ENCODE results near the gene KCNK1. TPM values are rescaled to one million over a fixed set of nuclear protein-coding genes. Genes with fewer than 3 reads are reported as not detected.

Gene KCNK1
- total RNA-seq, 1 donor from 2014 or later, result 2.3 TPM

DNA sequence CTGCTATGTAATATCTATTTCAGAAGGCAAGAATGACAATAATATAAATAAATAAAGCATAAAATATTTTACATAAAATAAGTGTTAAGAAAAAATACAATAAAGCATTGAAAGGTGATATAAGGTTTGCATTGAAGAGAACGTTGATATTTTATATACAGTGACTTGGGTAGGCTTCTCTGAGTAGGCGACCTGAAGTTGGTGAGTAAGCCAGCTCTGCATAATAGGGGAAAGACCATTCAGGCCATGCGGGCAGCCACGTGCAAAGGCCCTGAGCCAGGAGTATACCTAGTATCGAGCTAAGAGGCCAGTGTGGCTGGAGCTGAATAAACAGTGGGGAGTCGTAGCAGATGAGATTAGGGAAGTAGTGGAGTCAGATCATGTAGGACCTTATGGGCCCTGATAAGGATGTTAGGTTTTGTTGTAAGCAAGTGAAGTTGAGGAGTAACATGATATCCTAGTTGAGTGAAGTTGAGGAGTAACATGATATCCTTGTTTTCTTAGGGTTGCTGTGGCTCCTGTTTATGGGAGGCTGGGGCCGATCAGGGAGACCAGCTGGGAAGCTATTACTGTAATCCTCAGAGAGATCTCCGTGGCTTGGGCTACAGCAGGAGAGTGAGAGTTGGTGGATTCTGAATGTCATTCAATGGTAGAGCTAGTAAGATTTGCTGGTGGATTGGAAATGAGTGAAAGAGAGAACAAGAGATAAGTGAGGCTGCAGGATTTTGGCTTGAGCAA is 22.0 kb downstream of the KCNK1 start:
- no peaks in the 10 kb centered on the region for H3K36me3 Mint-ChIP-seq (ENCODE audit: low read depth)
- intact Hi-C loops (cut with micrococcal nuclease), result no loop called here
- peaks cover 7% of the 10 kb centered on the region for H3K9me3 Mint-ChIP-seq
- H3K4me1 Mint-ChIP-seq, result no peaks in the 10 kb centered on the region
- no peak overlapping the region for H3K27ac Mint-ChIP-seq
- H3K27me3 Mint-ChIP-seq, result peaks cover 4% of the 10 kb centered on the region
- no peak overlapping the region for H3K4me3 Mint-ChIP-seq
- DNase-seq, result no peak

DNA sequence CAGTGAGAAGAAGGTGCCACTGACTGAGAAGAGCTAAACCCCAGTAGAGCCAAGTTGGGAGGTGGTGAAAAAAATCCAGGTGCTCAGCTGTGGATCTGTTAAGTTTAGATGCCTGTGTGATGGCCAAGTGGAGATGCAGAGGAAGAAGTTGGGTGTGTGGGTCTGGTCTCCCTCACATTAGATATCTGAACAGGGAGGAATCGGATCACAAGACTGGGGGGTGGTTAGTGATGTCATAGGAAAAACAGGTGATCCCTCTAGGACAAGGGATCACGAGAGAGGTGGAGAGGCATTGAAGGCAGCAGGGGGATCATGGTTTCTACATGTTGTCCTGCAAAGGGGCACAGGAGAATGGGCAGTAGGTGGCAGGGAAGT is 22.6 kb downstream of the KCNK1 start:
- Mint-ChIP-seq H3K36me3 (ENCODE audit: low read depth) (no peaks in the 10 kb centered on the region), H3K27ac (no peak overlapping the region), H3K9me3 (peaks cover 7% of the 10 kb centered on the region), H3K4me3 (no peak overlapping the region), H3K27me3 (peaks cover 4% of the 10 kb centered on the region), H3K4me1 (no peaks in the 10 kb centered on the region)
- intact Hi-C loops (cut with micrococcal nuclease), result no loop called here
- no peak for DNase-seq

DNA sequence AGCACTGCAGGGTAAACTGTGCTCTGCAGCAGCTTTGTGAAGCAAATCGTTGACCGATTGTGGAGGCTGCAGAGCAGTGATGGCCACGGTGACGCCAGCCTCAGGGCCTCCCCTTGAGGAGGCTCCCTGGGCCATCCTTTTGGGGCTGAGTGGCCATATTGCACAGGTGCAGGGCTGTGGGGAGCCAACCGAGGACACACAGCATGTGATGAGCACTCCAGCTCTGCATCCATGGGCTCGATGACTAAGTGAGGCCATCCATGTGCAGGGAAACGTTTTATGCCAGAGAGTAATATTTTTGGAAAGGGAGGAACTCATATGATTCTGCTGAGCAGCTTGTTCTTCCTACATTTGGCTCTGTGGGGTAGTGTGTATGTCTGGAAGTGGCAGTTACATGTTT is 24.6 kb downstream of the KCNK1 start:
- intact Hi-C loops (cut with micrococcal nuclease), result no loop called here
- DNase-seq, result no peak
- no peaks in the 10 kb centered on the region for H3K36me3 Mint-ChIP-seq (ENCODE audit: low read depth)
- no peaks in the 10 kb centered on the region for H3K4me1 Mint-ChIP-seq
- H3K4me3 Mint-ChIP-seq, result no peak overlapping the region
- no peak overlapping the region for H3K27ac Mint-ChIP-seq
- H3K27me3 Mint-ChIP-seq, result peaks cover 4% of the 10 kb centered on the region
- peaks cover 7% of the 10 kb centered on the region for H3K9me3 Mint-ChIP-seq

DNA sequence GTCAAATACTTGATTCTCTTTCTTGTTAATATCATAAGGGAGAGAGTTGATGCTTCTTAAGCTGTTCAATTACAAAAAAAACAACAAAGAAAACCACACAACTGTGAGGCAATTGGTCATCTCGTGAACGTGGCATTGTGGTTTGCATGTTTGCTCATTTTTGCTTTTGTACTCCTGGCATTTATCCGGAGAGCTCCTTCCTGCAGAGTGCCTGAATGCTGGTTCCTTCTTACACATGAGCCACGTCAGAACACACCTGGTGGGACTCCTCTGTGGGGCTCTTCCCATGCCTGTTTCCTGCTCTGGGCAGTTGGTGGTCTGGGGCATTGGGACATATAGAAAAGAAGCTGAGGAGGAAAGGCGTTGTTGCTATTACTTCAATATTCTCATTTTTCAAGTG is 25.7 kb downstream of the KCNK1 start:
- no peak overlapping the region for H3K4me3 Mint-ChIP-seq
- peaks cover 3% of the 10 kb centered on the region for H3K27me3 Mint-ChIP-seq
- H3K9me3 Mint-ChIP-seq, result peaks cover 7% of the 10 kb centered on the region
- no peak for DNase-seq
- H3K36me3 Mint-ChIP-seq (ENCODE audit: low read depth), result no peaks in the 10 kb centered on the region
- no peaks in the 10 kb centered on the region for H3K4me1 Mint-ChIP-seq
- intact Hi-C loops (cut with micrococcal nuclease), result no loop called here
- H3K27ac Mint-ChIP-seq, result no peak overlapping the region

DNA sequence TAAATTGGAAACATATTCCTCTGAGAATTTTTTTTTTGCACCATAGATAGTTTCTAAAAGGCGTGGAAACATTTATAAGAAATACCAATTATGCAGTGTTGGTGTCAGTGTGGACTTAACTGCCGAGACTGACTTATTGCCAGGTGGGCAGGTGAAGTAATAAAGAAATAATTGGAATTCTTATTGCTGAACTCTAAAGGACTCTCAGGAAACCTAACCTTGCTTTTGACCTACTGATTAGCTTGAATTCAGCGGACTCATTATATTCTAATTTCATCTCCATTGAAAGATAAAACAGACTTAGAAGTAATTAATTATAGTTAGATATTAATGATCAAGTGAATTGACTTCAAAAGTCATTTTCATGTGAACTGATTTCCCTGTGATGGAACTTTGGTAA is 26.3 kb downstream of the KCNK1 start:
- H3K9me3 Mint-ChIP-seq, result peaks cover 7% of the 10 kb centered on the region
- H3K4me1 Mint-ChIP-seq, result no peaks in the 10 kb centered on the region
- H3K27me3 Mint-ChIP-seq, result peaks cover 3% of the 10 kb centered on the region
- no peaks in the 10 kb centered on the region for H3K36me3 Mint-ChIP-seq (ENCODE audit: low read depth)
- DNase-seq, result no peak
- no peak overlapping the region for H3K4me3 Mint-ChIP-seq
- intact Hi-C loops (cut with micrococcal nuclease), result no loop called here
- H3K27ac Mint-ChIP-seq, result no peak overlapping the region

DNA sequence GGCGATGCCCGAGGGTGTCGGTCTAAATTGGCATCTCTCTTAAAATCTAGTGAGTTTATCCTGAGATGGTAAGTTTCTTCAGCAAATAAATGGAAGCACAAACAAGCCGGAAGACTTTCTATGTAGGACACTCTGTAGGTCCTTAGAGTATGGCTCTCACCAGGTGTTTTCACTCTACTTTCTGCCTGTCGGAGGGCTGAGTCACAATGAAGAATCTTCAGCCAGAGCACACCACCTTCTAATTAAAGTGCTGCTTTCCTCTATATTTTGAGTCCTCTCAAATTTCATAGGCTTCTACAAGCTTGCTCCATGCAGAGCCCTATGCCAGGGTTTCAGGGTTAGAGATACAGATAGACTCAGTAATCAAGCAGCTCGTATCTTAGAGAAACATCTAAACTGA is 27.1 kb downstream of the KCNK1 start:
- no peak for DNase-seq
- Mint-ChIP-seq H3K27me3 (peaks cover 3% of the 10 kb centered on the region), H3K4me1 (no peaks in the 10 kb centered on the region), H3K27ac (no peak overlapping the region), H3K9me3 (peaks cover 6% of the 10 kb centered on the region), H3K4me3 (no peak overlapping the region), H3K36me3 (ENCODE audit: low read depth) (no peaks in the 10 kb centered on the region)
- intact Hi-C loops (cut with micrococcal nuclease), result no loop called here

DNA sequence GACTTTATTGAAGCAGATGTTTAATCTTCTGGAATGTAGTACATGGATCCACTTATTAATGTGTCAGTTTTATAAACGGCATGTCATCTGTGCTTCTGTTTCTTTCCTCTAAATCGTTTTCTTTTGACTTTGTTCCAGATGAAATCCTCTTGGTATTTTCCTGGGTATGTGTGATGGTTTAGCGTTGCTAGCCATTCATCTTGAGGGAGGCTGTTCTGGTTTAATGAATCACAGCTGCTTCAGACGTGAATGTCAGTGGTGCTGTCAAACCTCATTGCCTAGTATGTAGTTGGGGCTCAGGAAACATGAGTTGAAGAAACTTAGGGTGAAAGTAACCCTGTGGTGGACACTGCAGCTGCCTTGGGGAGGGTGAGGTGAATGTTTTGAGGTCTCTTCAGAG is 33.2 kb downstream of the KCNK1 start:
- DNase-seq, result no peak
- H3K9me3 Mint-ChIP-seq, result no peaks in the 10 kb centered on the region

DNA sequence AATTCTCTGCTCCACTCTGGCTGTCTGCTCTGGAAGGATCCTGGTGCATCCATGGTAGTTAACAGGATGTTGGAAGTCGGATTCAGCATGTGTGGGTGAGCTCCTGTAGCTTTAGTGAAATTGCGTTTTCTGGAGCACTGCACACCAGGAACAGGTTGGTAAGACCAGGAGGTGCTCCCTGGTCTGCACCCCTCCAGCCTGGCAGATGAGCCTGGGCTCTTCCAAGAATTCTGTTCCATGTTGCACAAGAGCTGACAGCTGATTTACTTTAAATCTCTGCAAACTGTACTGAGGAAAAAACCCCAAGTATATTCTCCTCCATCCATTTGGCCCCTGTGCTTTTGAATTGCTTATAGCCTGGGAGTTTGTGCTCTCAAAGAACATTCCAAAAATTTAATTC is 33.7 kb downstream of the KCNK1 start:
- H3K4me1 Mint-ChIP-seq, result no peaks in the 10 kb centered on the region
- no peak overlapping the region for H3K4me3 Mint-ChIP-seq
- no peak overlapping the region for H3K27ac Mint-ChIP-seq
- intact Hi-C loops (cut with micrococcal nuclease), result no loop called here
- no peak for DNase-seq
- H3K27me3 Mint-ChIP-seq, result no peaks in the 10 kb centered on the region
- no peaks in the 10 kb centered on the region for H3K36me3 Mint-ChIP-seq (ENCODE audit: low read depth)
- H3K9me3 Mint-ChIP-seq, result no peaks in the 10 kb centered on the region

More for the DNA sequence above, 33.2 kb downstream of the KCNK1 start:
- no peaks in the 10 kb centered on the region for H3K27me3 Mint-ChIP-seq
- H3K36me3 Mint-ChIP-seq (ENCODE audit: low read depth), result no peaks in the 10 kb centered on the region
- no peaks in the 10 kb centered on the region for H3K4me1 Mint-ChIP-seq
- no peak overlapping the region for H3K4me3 Mint-ChIP-seq
- H3K27ac Mint-ChIP-seq, result no peak overlapping the region
- intact Hi-C loops (cut with micrococcal nuclease), result no loop called here

DNA sequence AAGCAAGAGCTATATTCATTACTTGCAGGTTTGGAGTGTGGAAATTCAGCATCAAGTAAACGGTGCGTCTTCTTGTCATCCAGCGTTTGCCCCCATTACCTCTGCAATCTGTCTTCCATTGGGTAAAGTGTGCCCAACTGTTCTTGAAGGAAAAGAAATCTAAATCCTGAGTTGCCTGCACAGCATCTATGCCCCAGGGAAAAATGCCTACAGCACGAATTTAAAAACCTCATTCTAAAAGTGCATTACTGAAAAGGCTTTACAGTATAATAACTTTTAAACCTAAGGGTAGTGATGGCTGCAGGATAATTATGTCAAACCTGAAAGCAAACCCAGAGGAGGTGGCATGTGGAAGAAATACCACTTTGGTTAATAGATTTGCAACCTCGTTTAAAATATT is 37.2 kb downstream of the KCNK1 start:
- H3K4me3 Mint-ChIP-seq, result no peak overlapping the region

DNA sequence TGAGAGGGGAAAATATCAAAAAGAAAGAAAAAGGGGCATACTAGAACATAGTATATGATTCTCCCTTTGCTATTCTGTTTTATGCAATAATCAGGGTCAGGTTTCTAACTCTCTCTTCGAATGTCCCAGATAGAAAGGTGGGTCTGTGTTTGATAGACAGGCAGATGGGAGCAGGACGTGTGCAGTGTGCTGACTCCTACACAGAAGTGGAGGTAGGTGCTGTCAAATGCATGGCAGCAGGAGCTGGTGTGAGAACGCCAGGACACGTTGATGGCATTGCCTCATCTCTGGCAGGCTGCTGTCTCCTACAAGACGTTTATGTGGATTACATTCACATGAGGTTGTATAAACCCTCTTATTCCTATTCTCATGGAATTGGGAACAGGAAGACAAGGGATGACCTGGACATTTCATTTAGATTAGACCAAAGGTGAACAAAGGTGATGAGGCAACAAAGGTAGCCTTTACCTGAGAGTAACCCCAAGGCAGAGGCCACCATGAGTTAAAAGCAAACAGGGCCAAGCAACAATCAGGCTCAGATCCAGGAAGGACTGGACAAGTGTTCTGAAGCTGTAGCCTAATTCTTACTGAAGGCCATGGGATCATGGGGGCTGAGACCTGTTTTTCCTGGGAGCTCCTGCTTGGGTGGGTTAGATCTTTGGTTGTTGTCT is 37.8 kb downstream of the KCNK1 start:
- no peak for DNase-seq
- Mint-ChIP-seq H3K36me3 (ENCODE audit: low read depth) (no peaks in the 10 kb centered on the region), H3K4me1 (no peaks in the 10 kb centered on the region), H3K27me3 (no peaks in the 10 kb centered on the region), H3K9me3 (no peaks in the 10 kb centered on the region), H3K27ac (no peak overlapping the region), H3K4me3 (no peak overlapping the region)
- intact Hi-C loops (cut with micrococcal nuclease), result no loop called here

More for the DNA sequence above, 37.2 kb downstream of the KCNK1 start:
- Mint-ChIP-seq H3K4me1 (no peaks in the 10 kb centered on the region), H3K9me3 (no peaks in the 10 kb centered on the region), H3K36me3 (ENCODE audit: low read depth) (no peaks in the 10 kb centered on the region), H3K27me3 (no peaks in the 10 kb centered on the region), H3K27ac (no peak overlapping the region)
- intact Hi-C loops (cut with micrococcal nuclease), result no loop called here
- DNase-seq, result no peak

DNA sequence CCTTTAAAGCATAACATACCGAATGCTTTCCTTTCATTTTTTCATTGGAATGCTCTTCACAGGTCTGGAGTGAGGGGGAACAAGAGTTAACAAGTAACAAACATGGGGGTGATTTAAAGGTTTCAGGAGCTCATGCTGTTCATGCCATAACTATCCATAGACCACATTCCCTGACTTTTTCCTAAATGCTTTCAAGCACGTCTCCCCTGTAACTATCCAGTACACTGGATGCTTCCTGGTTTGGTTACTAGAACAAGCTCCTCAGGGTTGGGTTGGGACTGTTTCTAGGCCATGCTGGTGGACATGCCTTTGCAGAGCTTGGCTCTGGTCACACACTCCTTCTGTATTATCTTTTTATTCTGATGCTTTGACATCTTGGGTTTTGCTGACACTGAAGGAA is 38.6 kb downstream of the KCNK1 start:
- DNase-seq, result no peak
- H3K4me1 Mint-ChIP-seq, result no peaks in the 10 kb centered on the region
- no peak overlapping the region for H3K4me3 Mint-ChIP-seq
- intact Hi-C loops (cut with micrococcal nuclease), result no loop called here
- no peaks in the 10 kb centered on the region for H3K36me3 Mint-ChIP-seq (ENCODE audit: low read depth)
- no peaks in the 10 kb centered on the region for H3K27me3 Mint-ChIP-seq
- H3K9me3 Mint-ChIP-seq, result no peaks in the 10 kb centered on the region
- no peak overlapping the region for H3K27ac Mint-ChIP-seq

DNA sequence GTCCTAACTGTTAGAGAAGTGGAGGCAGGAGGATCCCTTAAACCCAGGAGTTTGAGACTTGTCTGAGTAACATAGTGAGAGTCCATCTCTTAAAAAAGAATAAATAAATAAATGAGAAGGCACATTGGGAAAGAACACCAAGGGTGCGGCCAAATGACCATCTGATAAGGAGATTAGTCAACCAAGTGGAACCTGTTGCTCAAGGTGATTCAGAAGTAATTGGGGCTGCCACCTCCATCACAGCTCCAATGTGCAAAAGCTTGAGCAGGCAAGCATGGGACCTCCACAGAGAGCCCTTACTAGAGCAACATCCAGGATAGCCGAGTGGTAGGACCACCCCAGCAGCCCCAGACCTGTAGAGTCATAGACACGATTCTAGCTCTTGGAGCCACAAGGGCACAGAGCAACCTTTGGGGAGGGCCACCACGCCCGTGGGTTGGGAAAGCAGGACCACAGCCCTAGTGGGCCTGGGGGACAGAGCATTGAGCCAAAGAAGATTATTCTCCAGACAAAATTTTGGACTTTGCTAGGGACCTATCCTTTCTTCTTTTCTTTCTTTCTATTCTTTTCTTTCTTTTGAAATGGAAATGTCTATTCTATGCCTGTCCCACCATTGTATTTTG is 40.9 kb downstream of the KCNK1 start:
- no peak for DNase-seq
- Mint-ChIP-seq H3K27me3 (no peaks in the 10 kb centered on the region), H3K4me3 (no peak overlapping the region), H3K27ac (no peak overlapping the region), H3K4me1 (no peaks in the 10 kb centered on the region), H3K9me3 (no peaks in the 10 kb centered on the region), H3K36me3 (ENCODE audit: low read depth) (no peaks in the 10 kb centered on the region)
- intact Hi-C loops (cut with micrococcal nuclease), result no loop called here

DNA sequence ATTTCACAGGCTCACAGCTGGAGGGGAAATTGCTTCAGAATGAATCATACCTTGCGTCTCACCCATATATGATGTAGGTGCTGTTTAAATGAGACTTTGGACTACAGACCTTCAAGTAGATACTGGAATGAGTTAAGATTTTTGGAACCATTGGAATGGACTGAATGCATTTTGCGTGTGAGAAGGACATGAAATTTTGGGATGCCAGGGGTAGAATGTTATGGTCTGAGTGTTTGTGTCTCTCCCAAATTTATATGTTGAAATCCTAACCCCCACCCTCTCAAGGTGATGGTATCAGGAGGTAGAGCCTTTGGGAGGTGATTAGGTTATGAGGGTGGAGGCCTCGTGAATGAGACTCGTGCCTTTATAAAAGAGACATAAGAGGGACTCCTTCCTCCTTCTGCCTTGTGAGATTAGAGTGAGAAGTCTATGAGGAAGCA is 41.4 kb downstream of the KCNK1 start:
- Mint-ChIP-seq H3K27ac (no peak overlapping the region), H3K36me3 (ENCODE audit: low read depth) (no peaks in the 10 kb centered on the region), H3K4me3 (no peak overlapping the region), H3K27me3 (no peaks in the 10 kb centered on the region), H3K9me3 (no peaks in the 10 kb centered on the region), H3K4me1 (no peaks in the 10 kb centered on the region)
- intact Hi-C loops (cut with micrococcal nuclease), result no loop called here
- no peak for DNase-seq

DNA sequence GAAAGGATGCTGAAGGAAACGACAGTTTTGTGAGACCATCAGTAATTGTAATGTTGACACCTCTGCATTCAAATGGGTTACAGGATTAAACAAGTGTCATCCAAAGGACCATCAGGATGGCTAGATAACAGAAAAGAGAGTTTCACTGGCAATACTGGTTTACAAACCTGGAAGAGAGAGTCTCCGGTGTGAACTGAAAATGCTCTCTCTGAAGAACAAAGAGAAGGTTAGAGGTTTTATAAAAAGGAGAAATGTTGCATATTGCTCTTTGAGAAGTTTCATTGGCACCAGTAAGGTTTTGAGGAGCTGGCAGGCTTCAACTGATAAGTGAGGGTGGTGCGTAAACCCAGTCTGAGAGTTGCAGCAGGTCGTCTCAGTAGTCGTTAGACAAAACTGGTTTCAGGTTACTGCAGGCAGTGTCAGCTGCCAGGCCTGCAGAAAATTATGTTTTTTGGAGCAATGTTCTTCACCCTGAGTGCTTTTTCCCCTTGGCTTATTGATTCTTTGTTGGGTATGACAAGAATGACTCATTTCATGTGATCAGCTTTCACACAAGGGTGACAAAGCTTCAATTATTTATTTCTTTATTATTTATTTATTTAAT is 42.2 kb downstream of the KCNK1 start:
- Mint-ChIP-seq H3K27me3 (no peaks in the 10 kb centered on the region), H3K27ac (no peak overlapping the region), H3K4me1 (no peaks in the 10 kb centered on the region), H3K36me3 (ENCODE audit: low read depth) (no peaks in the 10 kb centered on the region), H3K9me3 (no peaks in the 10 kb centered on the region), H3K4me3 (no peak overlapping the region)
- intact Hi-C loops (cut with micrococcal nuclease), result no loop called here
- no peak for DNase-seq

All from activated CD4-positive, alpha-beta T cell treated with anti-CD3 and anti-CD28 coated beads, Interleukin-2, amount 10 ng/mL, durations not matched to agents 24 days and 14 days (primary cell).